Measurements from ENCODE around the gene STK26. TPM values are rescaled to one million over a fixed set of nuclear protein-coding genes. Genes with fewer than 3 reads are reported as not detected.

Gene STK26
- total and polyA plus RNA-seq, 4 donors, result 9.1 to 16.4 (median 11.1) TPM

DNA sequence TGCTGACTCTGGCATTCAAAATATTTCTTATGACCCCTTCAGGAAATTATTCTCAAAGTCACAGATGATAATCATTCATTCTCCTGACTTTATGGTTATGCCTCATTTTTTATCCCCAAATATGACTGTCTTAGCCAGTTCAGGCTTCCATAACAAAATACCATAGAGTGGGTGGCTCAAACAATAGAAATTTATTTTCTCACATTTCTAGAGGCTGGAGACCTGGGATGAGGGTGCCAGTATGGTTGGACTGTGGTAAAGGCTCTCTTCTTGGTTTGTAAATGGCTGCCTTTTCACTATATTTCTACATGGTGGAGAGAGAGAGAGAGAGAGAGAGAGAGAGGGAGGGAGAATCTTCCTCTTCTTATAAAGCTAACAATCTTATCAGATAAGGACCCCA, 84.2 kb downstream of the STK26 start:
- Histone ChIP-seq H3K27ac (ENCODE audit: low read depth in 1 of 2, low read length in 1 of 2) (no peak overlapping the region), H3K4me1 (ENCODE audit: control insufficient read depth in 5 of 5, insufficient read depth in 5 of 5, low read length in 5 of 5) (no peaks in the 10 kb centered on the region), H3K4me3 (no peak overlapping the region), H3K9me3 (ENCODE audit: control insufficient read depth in 4 of 4, insufficient read depth in 3 of 4, low read length in 3 of 4) (no peaks in the 10 kb centered on the region), H3K36me3 (ENCODE audit: control insufficient read depth in 4 of 4, insufficient read depth in 4 of 4, low read length in 4 of 4) (no peaks in the 10 kb centered on the region), H3K27me3 (ENCODE audit: control insufficient read depth in 3 of 3, insufficient read depth in 3 of 3, low read length in 2 of 3) (peaks cover 7 to 29% (median 17%) of the 10 kb centered on the region in 3 donors), H3K9ac (ENCODE audit: insufficient read depth in 1 of 2, low read length in 2 of 2) (no peak overlapping the region)
- TF ChIP-seq, protein P1, sequence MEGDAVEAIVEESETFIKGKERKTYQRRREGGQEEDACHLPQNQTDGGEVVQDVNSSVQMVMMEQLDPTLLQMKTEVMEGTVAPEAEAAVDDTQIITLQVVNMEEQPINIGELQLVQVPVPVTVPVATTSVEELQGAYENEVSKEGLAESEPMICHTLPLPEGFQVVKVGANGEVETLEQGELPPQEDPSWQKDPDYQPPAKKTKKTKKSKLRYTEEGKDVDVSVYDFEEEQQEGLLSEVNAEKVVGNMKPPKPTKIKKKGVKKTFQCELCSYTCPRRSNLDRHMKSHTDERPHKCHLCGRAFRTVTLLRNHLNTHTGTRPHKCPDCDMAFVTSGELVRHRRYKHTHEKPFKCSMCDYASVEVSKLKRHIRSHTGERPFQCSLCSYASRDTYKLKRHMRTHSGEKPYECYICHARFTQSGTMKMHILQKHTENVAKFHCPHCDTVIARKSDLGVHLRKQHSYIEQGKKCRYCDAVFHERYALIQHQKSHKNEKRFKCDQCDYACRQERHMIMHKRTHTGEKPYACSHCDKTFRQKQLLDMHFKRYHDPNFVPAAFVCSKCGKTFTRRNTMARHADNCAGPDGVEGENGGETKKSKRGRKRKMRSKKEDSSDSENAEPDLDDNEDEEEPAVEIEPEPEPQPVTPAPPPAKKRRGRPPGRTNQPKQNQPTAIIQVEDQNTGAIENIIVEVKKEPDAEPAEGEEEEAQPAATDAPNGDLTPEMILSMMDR (IDR thresholded peaks at IDR 0.05; ENCODE audit: control extremely low read depth, extremely low read depth), result no peak
- DNase-seq (no peak), ATAC-seq (ENCODE audit: insufficient read depth, low FRiP score) (no peak)

DNA sequence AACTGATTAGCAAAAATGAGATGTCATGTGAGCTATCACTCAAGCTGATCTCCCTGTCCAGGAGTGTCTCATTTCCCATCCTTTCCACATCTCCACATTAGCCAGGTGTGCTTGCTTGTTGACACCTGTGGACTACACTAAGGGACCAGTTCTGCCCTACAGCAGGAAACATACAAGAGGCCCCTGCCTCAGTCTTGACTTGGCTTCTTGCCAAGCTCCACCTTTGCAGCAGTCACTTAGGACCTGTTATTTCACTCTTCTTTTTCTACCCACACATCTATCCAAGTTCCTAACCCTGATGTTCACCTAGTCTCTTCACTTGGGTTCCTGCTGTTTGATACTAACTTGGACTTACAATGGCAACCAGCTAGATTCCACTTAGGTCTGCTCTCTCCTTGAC, 91.5 kb downstream of the STK26 start:
- Histone ChIP-seq H3K27me3 (ENCODE audit: control insufficient read depth in 3 of 3, insufficient read depth in 3 of 3, low read length in 2 of 3) (peaks cover 7 to 60% (median 20%) of the 10 kb centered on the region in 3 donors), H3K4me3 (no peak overlapping the region), H3K9me3 (ENCODE audit: control insufficient read depth in 4 of 4, insufficient read depth in 3 of 4, low read length in 3 of 4) (no peaks in the 10 kb centered on the region), H3K27ac (ENCODE audit: low read depth in 1 of 2, low read length in 1 of 2) (no peak overlapping the region), H3K4me1 (ENCODE audit: control insufficient read depth in 5 of 5, insufficient read depth in 5 of 5, low read length in 5 of 5) (peaks cover 0 to 3% (median 0%) of the 10 kb centered on the region in 5 donors), H3K36me3 (ENCODE audit: control insufficient read depth in 4 of 4, insufficient read depth in 4 of 4, low read length in 4 of 4) (no peaks in the 10 kb centered on the region), H3K9ac (ENCODE audit: insufficient read depth in 1 of 2, low read length in 2 of 2) (no peak overlapping the region)
- TF ChIP-seq, protein P1 (IDR thresholded peaks at IDR 0.05; ENCODE audit: control extremely low read depth, extremely low read depth), result no peak
- ATAC-seq (ENCODE audit: insufficient read depth, low FRiP score) (no peak), DNase-seq (no peak)

DNA sequence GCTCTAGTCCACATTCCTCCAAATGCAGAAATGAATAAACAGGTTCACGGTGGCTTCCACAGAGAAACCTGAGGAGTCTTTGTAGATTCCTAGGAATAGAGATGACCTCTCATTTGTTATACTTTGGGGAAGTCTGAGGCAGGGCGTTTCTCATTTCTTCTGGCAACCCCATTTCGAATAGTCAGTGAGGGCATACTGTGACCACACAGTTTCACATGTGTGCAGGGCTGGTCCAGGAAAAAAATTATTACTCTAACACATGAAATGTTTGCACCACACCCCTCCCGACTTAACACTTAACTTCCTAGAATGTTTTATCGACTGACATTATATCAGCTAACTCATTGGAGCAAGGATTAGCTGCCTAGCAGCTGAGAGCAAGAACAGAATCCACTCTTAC, 92.7 kb downstream of the STK26 start:
- no peak overlapping the region for H3K27ac ChIP-seq (ENCODE audit: low read depth in 1 of 2, low read length in 1 of 2)
- TF ChIP-seq, protein P1 (IDR thresholded peaks at IDR 0.05; ENCODE audit: control extremely low read depth, extremely low read depth), result no peak
- H3K36me3 ChIP-seq (ENCODE audit: control insufficient read depth in 4 of 4, insufficient read depth in 4 of 4, low read length in 4 of 4), result no peaks in the 10 kb centered on the region
- no peak for ATAC-seq (ENCODE audit: insufficient read depth, low FRiP score)
- peaks cover under 1 to 58% (median 15%) of the 10 kb centered on the region in 3 donors for H3K27me3 ChIP-seq (ENCODE audit: control insufficient read depth in 3 of 3, insufficient read depth in 3 of 3, low read length in 2 of 3)
- no peak overlapping the region for H3K9ac ChIP-seq (ENCODE audit: insufficient read depth in 1 of 2, low read length in 2 of 2)
- WGBS, 2 donors, result 61 to 68% methylated on average over 5 of the region's 5 CpGs
- no peak overlapping the region for H3K4me3 ChIP-seq
- H3K9me3 ChIP-seq (ENCODE audit: control insufficient read depth in 4 of 4, insufficient read depth in 3 of 4, low read length in 3 of 4), result peaks cover 0 to 6% (median 0%) of the 10 kb centered on the region in 4 donors
- peaks cover 0 to 3% (median 0%) of the 10 kb centered on the region in 5 donors for H3K4me1 ChIP-seq (ENCODE audit: control insufficient read depth in 5 of 5, insufficient read depth in 5 of 5, low read length in 5 of 5)
- DNase-seq, result no peak

DNA sequence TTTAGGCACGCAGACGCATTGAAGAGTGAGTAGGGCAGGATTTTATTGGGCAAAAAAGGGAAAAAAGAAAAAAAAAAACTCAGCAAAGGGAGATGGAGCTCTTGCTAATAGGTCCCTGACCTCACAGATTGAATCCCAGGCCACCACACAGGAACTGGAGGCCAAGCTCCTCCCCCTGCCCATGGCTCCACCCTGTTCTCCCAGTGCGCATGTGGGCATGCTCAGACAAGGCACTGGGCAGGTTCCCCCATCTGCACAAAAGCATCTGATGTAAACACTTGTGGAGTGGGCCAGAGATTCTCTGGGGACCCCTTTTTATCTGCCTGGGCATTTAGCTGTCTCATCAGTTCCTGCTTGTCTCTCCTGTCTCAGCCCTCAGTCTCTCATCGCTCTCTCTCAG, 95.3 kb downstream of the STK26 start:
- TF ChIP-seq, protein P1 (IDR thresholded peaks at IDR 0.05; ENCODE audit: control extremely low read depth, extremely low read depth), result no peak
- H3K9ac ChIP-seq (ENCODE audit: insufficient read depth in 1 of 2, low read length in 2 of 2), result no peak overlapping the region
- H3K9me3 ChIP-seq (ENCODE audit: control insufficient read depth in 4 of 4, insufficient read depth in 3 of 4, low read length in 3 of 4), result peaks cover 0 to 8% (median 0%) of the 10 kb centered on the region in 4 donors
- DNase-seq, result no peak
- ATAC-seq (ENCODE audit: insufficient read depth, low FRiP score), result no peak
- H3K4me3 ChIP-seq, result no peak overlapping the region
- WGBS, 2 donors, result 93 to 96% methylated on average over 4 of the region's 4 CpGs
- peaks cover 0 to 3% (median 0%) of the 10 kb centered on the region in 5 donors for H3K4me1 ChIP-seq (ENCODE audit: control insufficient read depth in 5 of 5, insufficient read depth in 5 of 5, low read length in 5 of 5)
- H3K27ac ChIP-seq (ENCODE audit: low read depth in 1 of 2, low read length in 1 of 2), result no peak overlapping the region
- H3K36me3 ChIP-seq (ENCODE audit: control insufficient read depth in 4 of 4, insufficient read depth in 4 of 4, low read length in 4 of 4), result no peaks in the 10 kb centered on the region
- peaks cover 0 to 49% (median 21%) of the 10 kb centered on the region in 3 donors for H3K27me3 ChIP-seq (ENCODE audit: control insufficient read depth in 3 of 3, insufficient read depth in 3 of 3, low read length in 2 of 3)
